Sciatic nerve (tissue), 2 donors: ENCODE measurements around the gene TRAPPC14. TPM values are rescaled to one million over a fixed set of nuclear protein-coding genes. Genes with fewer than 3 reads are reported as not detected.
A peak's percentile ranks its signal among the peaks of the same experiment; 100 is the strongest.

Experiments used
- ATAC-seq: fragments of 200-7000 bp; cut with Tn5 transposase; one replicate; pipeline ENCODE4 v1.9.1; 2020; ENCODE audit warnings: mild to moderate bottlenecking, moderate library complexity
- DNase-seq: peaks from one replicate; pipeline ENCODE4 v3.0.0-alpha.2; 2020; ENCODE audit warnings: low spot score
- intact Hi-C: fragments of 100-400 bp; cut with DNase I; formaldehyde crosslinking; loops from one replicate; pipeline ENCODE4 v1.14.2; 2022
- microRNA-seq: library from miRNA; unstranded; fragments of <30 nt; microRNA quantifications from one replicate; pipeline ENCODE4 v1.2.0, GENCODE V29; 2020
- total RNA-seq: library from RNA; stranded (reverse); fragmentation: NEBNext Ultra II Directional; extraction: Animal tissue kit (Norgen Biotek cat#: 25700); gene quantifications from one replicate; pipeline ENCODE4 v1.2.1, GENCODE V29; 2021
- donor health status: DM: no; HTN: no; CAD: no.
- donor health status: DM: no; HTN: no; CAD: no.

The TRAPPC14 gene
- total RNA-seq, 1 donor from 2014 or later, result 15.4 TPM

- intact Hi-C loops, result no loop called here
- no peak for DNase-seq
- no peak for ATAC-seq
Observed at GRCh38 chr7:100111156-100111555, 47.4 kb downstream of the TRAPPC14 start.

- DNase-seq (no peak), ATAC-seq (no peak)
- intact Hi-C loops, result no loop called here
Observed at GRCh38 chr7:100109521-100110163, 48.9 kb downstream of the TRAPPC14 start.

GRCh38 chr7:100107890-100108289 is 50.6 kb downstream of the TRAPPC14 start:
- DNase-seq (no peak), ATAC-seq (no peak)
- intact Hi-C loops, result no loop called here

- intact Hi-C loops, result no loop called here
- ATAC-seq (peak; percentile 3), DNase-seq (no peak)
Observed at GRCh38 chr7:100107125-100107737, 51.3 kb downstream of the TRAPPC14 start.

DNA sequence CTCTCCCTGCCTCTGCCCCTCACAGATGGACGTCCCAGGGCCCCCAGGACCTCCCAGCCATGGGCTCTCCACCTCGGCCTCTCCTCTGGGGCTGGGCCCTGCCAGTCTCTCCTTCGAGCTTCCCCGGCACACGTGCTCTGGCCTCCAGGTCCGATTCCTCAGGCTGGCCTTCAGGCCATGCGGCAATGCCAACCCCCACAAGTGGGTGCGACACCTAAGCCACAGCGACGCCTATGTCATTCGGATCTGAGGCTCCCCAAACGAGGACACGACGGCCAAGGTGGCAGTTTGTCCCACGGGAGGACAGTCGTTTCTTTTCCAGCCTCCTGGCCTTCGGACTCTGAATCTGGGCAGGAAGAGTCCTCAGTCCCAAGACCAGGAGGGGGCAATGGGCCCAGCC is 51.9 kb downstream of the TRAPPC14 start:
- intact Hi-C loops, result no loop called here
- ATAC-seq, result no peak
- no peak for DNase-seq

DNA sequence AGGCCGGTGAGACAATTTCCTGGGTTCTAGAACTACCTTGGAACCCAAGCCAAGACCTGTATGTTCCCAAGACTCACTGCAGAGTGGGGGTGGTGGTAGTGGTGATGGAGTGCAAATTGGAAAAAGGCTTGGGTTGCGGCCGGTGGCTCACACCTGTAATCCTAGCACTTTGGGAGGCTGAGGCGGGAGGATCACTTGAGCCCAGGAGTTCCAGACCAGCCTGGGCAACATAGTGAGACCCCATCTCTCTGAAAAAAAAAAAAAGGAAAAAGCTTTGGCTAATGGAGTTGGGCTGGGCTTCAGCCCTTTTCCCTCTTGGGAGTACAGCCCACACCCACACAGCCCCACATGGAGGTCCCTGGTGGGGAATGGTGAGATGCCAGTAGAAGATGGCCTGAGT is 53.0 kb downstream of the TRAPPC14 start:
- ATAC-seq, result no peak
- DNase-seq, result no peak
- intact Hi-C loops, result no loop called here

Small RNA genes lying within 50 kb of the gene (microRNA-seq; reads per million reads assigned to microRNA genes)
- not detected for gene MIR4658

Other genes starting within 250 kb of the TRAPPC14 start
- gene TRIM4, start 239.2 kb downstream of the TRAPPC14 start, total RNA-seq, result 32.1 TPM
- 31.7 TPM for gene GJC3, start 229.1 kb downstream of the TRAPPC14 start, total RNA-seq
- gene AZGP1, start 182.7 kb downstream of the TRAPPC14 start, total RNA-seq, result 120 TPM
- gene ZKSCAN1, start 143.1 kb downstream of the TRAPPC14 start, total RNA-seq, result 96.9 TPM
- 13.0 TPM for gene ZSCAN21, start 108.9 kb downstream of the TRAPPC14 start, total RNA-seq
- gene ZNF3, start 77.0 kb downstream of the TRAPPC14 start, total RNA-seq, result 25.3 TPM
- gene COPS6, start 69.8 kb downstream of the TRAPPC14 start, total RNA-seq, result 76.2 TPM
- gene MCM7, start 57.3 kb downstream of the TRAPPC14 start, total RNA-seq, result 42.4 TPM
- gene AP4M1, start 57.1 kb downstream of the TRAPPC14 start, total RNA-seq, result 19.5 TPM
- 30.6 TPM for gene TAF6, start 39.4 kb downstream of the TRAPPC14 start, total RNA-seq
- gene CNPY4, start 39.1 kb downstream of the TRAPPC14 start, total RNA-seq, result 21.1 TPM
- 2.5 TPM for gene MBLAC1, start 31.8 kb downstream of the TRAPPC14 start, total RNA-seq
- 114 TPM for gene LAMTOR4, start 9.8 kb downstream of the TRAPPC14 start, total RNA-seq
- 10.8 TPM for gene GAL3ST4, start 9.9 kb upstream of the TRAPPC14 start, total RNA-seq
- gene GPC2, start 18.7 kb upstream of the TRAPPC14 start, total RNA-seq, result 2.7 TPM
- gene STAG3, start 19.2 kb upstream of the TRAPPC14 start, total RNA-seq, result 11.0 TPM
- 1.2 TPM for gene PVRIG, start 61.2 kb upstream of the TRAPPC14 start, total RNA-seq
- gene SPDYE3, start 149.0 kb upstream of the TRAPPC14 start, total RNA-seq, result not detected
- gene PILRB, start 199.4 kb upstream of the TRAPPC14 start, total RNA-seq, result 46.3 TPM
- gene PILRA, start 214.8 kb upstream of the TRAPPC14 start, total RNA-seq, result 14.6 TPM